ENCODE measurements around the gene SOX10. TPM values are rescaled to one million over a fixed set of nuclear protein-coding genes. Genes with fewer than 3 reads are reported as not detected.

The SOX10 gene
- 6.2 TPM for total RNA-seq

GRCh38 chr22:37983860-37984791 is at the start of gene SOX10:
Gene SOX10, minus strand, starts transcription at chr22:37984555. Its CDS starts 771 bp downstream, at chr22:37983784.

GRCh38 chr22:37953437-37954179 is 30.7 kb downstream of the SOX10 start, which contains the start of the genes C22orf23 and POLR2F:
Gene C22orf23, minus strand, starts transcription at chr22:37953601. Its CDS starts 452 bp downstream, at chr22:37953149.
Gene POLR2F, plus strand, starts transcription at chr22:37953699. Its CDS starts 89 bp downstream, at chr22:37953788.

Other genes starting within 250 kb of the SOX10 start
- gene GCAT, start 176.6 kb downstream of the SOX10 start, total RNA-seq, result 13.8 TPM
- gene GALR3, start 161.2 kb downstream of the SOX10 start, total RNA-seq, result not detected
- 27.2 TPM for gene ANKRD54, start 140.2 kb downstream of the SOX10 start, total RNA-seq
- 478 TPM for gene EIF3L, start 135.1 kb downstream of the SOX10 start, total RNA-seq
- gene MICALL1, start 78.3 kb downstream of the SOX10 start, total RNA-seq, result 27.9 TPM
- 1.4 TPM for gene C22orf23, start 31.0 kb downstream of the SOX10 start, total RNA-seq
- 37.4 TPM for gene POLR2F, start 30.9 kb downstream of the SOX10 start, total RNA-seq
- 39.2 TPM for gene PICK1, start 72.8 kb upstream of the SOX10 start, total RNA-seq
- 2.1 TPM for gene SLC16A8, start 99.6 kb upstream of the SOX10 start, total RNA-seq
- gene BAIAP2L2, start 126.1 kb upstream of the SOX10 start, total RNA-seq, result 0.69 TPM
- 16.8 TPM for gene PLA2G6, start 197.3 kb upstream of the SOX10 start, total RNA-seq
- 2.5 TPM for gene MAFF, start 217.4 kb upstream of the SOX10 start, total RNA-seq

All from diencephalon (tissue), 1 donor.